ENCODE data around the gene DIP2C.

The DIP2C gene

DNA sequence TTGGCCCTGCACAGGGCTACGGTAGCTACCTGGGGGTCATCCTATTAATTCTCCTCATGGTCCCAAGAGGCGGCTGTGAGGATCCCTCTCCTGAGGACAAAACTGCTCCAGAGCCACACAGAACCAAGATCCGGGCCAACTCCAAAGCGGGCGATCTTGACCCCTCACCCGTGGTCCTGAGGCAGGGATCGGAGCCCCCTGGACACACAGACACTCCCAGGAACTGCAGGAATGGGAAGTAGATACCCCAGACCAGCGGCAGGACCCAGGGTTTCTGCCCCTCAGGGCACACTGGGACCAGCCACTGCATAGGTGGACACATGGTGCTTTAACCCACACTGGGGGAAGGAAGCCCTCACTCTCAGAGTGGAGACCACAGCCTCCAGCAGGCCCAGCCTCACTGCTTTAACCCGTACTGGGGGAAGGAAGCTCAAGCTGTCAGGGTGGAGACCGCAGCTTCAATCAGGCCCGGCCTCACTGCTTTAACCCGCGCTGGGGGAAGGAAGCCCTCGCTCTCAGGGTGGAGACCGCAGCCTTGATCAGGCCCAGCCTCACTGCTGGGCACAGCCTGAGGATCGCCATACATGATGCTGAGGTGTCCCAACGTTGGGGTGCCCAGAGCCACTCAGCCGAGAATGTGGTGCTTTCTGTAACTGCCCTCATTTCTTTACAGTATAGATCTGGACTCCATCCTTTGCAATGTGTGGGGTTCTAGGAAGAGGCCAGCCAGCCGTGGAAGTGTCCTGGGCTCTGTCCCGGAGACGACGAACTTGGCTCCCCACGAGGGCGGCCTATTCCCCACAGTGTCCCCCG, 60.1 kb downstream of the DIP2C start:
- DNase-seq = no peak
- Mint-ChIP-seq H3K9me3 (no peaks in the 10 kb centered on the region), H3K4me3 (no peak overlapping the region), H3K27me3 (peaks cover 28% of the 10 kb centered on the region), H3K36me3 (no peaks in the 10 kb centered on the region), H3K27ac (no peak overlapping the region), H3K4me1 (peaks cover 7% of the 10 kb centered on the region)
- CTCF ChIA-PET = interaction anchor here (1.1 kb wide), 1 partner anchor 156 kb away, joined by 3 read pairs; no protein-coding TSS in a partner anchor

- Mint-ChIP-seq H3K27ac (peak overlapping the region; percentile 45), H3K4me3 (no peak overlapping the region), H3K36me3 (no peaks in the 10 kb centered on the region), H3K4me1 (peaks cover 7% of the 10 kb centered on the region), H3K27me3 (peaks cover 37% of the 10 kb centered on the region), H3K9me3 (no peaks in the 10 kb centered on the region)
- DNase-seq = no peak
- CTCF ChIA-PET = interaction anchor here (1.1 kb wide), 1 partner anchor 157 kb away, joined by 3 read pairs; no protein-coding TSS in a partner anchor
Observed at GRCh38 chr10:628386-629045, 61.0 kb downstream of the DIP2C start.

GRCh38 chr10:627032-627992, 62.2 kb downstream of the DIP2C start:
- H3K36me3 Mint-ChIP-seq = no peaks in the 10 kb centered on the region
- no peak overlapping the region for H3K4me3 Mint-ChIP-seq
- H3K4me1 Mint-ChIP-seq = peaks cover 7% of the 10 kb centered on the region
- CTCF ChIA-PET = no interaction called here
- no peak overlapping the region for H3K27ac Mint-ChIP-seq
- DNase-seq = no peak
- H3K9me3 Mint-ChIP-seq = no peaks in the 10 kb centered on the region
- peaks cover 37% of the 10 kb centered on the region for H3K27me3 Mint-ChIP-seq

- Mint-ChIP-seq H3K4me1 (peaks cover 7% of the 10 kb centered on the region), H3K27ac (no peak overlapping the region), H3K36me3 (no peaks in the 10 kb centered on the region), H3K27me3 (peaks cover 48% of the 10 kb centered on the region), H3K9me3 (no peaks in the 10 kb centered on the region), H3K4me3 (no peak overlapping the region)
- DNase-seq = no peak
- CTCF ChIA-PET = no interaction called here
Observed at GRCh38 chr10:625751-626711, 63.4 kb downstream of the DIP2C start.

DNA sequence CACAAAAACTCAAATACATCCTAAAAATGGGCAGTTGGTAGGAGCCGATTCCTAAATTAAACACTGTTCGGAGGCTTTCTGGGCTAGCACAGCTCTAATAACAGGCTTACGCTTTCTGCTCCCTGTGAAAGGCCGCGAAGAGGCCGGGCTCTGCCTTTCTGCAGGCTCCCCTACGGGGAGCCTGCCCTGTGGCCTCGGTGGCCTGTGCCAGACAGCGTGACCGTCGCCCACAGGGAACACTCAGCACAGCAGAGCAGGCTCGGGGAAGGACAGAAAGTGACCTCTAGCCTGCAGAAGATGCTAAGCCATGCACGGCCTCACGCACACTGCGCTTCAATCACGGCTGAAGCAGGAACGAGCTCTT, 64.2 kb downstream of the DIP2C start:
- Mint-ChIP-seq H3K4me3 (no peak overlapping the region), H3K27ac (no peak overlapping the region), H3K27me3 (peaks cover 53% of the 10 kb centered on the region), H3K9me3 (no peaks in the 10 kb centered on the region), H3K4me1 (peaks cover 7% of the 10 kb centered on the region), H3K36me3 (no peaks in the 10 kb centered on the region)
- CTCF ChIA-PET = no interaction called here
- no peak for DNase-seq

GRCh38 chr10:624605-625332, 64.7 kb downstream of the DIP2C start:
- H3K36me3 Mint-ChIP-seq = no peaks in the 10 kb centered on the region

GRCh38 chr10:624312-624604, 65.2 kb downstream of the DIP2C start:
- CTCF ChIA-PET = interaction anchor here (0.5 kb wide), 1 partner anchor 174 kb away, joined by 3 read pairs; no protein-coding TSS in a partner anchor
- no peak for DNase-seq
- H3K4me3 Mint-ChIP-seq = no peak overlapping the region
- H3K36me3 Mint-ChIP-seq = no peaks in the 10 kb centered on the region
- peaks cover 51% of the 10 kb centered on the region for H3K27me3 Mint-ChIP-seq
- no peak overlapping the region for H3K27ac Mint-ChIP-seq
- no peaks in the 10 kb centered on the region for H3K9me3 Mint-ChIP-seq
- H3K4me1 Mint-ChIP-seq = peaks cover 5% of the 10 kb centered on the region

More at GRCh38 chr10:624605-625332, 64.7 kb downstream of the DIP2C start:
- H3K9me3 Mint-ChIP-seq = no peaks in the 10 kb centered on the region
- peak overlapping the region; percentile 62 for H3K27ac Mint-ChIP-seq
- CTCF ChIA-PET = interaction anchor here (0.5 kb wide), 1 partner anchor 175 kb away, joined by 3 read pairs; no protein-coding TSS in a partner anchor
- H3K4me1 Mint-ChIP-seq = peaks cover 6% of the 10 kb centered on the region
- no peak for DNase-seq
- no peak overlapping the region for H3K4me3 Mint-ChIP-seq
- peaks cover 56% of the 10 kb centered on the region for H3K27me3 Mint-ChIP-seq

GRCh38 chr10:623477-624311, 65.8 kb downstream of the DIP2C start:
- Mint-ChIP-seq H3K27me3 (peaks cover 48% of the 10 kb centered on the region), H3K27ac (no peak overlapping the region)

DNA sequence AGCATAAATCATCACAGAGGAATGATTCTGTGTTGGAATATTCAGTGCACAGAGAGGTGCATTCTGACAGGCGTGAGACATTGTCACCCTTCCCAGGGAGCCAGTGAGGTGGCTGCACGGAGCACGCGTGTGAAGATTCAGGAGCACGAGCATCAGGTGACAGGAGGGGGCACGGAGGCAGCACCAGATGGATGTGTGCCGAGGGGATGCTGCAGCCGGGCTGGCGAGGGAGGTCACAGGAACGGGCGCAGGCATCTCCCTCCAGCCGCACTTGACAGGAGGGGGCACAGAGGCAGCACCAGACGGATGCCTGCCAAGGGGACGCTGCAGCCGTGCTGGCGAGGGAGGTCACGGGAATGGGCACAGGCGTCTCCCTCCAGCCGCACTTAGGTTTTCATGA, 66.5 kb downstream of the DIP2C start:
- H3K27ac Mint-ChIP-seq = no peak overlapping the region
- no peaks in the 10 kb centered on the region for H3K36me3 Mint-ChIP-seq
- DNase-seq = no peak
- peaks cover 44% of the 10 kb centered on the region for H3K27me3 Mint-ChIP-seq
- CTCF ChIA-PET = no interaction called here
- H3K4me3 Mint-ChIP-seq = no peak overlapping the region
- H3K4me1 Mint-ChIP-seq = peaks cover 3% of the 10 kb centered on the region
- H3K9me3 Mint-ChIP-seq = no peaks in the 10 kb centered on the region

More at GRCh38 chr10:623477-624311, 65.8 kb downstream of the DIP2C start:
- Mint-ChIP-seq H3K9me3 (no peaks in the 10 kb centered on the region), H3K36me3 (no peaks in the 10 kb centered on the region), H3K4me3 (no peak overlapping the region), H3K4me1 (peaks cover 3% of the 10 kb centered on the region)
- CTCF ChIA-PET = interaction anchor here (0.5 kb wide), 1 partner anchor 174 kb away, joined by 3 read pairs; no protein-coding TSS in a partner anchor
- DNase-seq = no peak

- no peak for DNase-seq
- peaks cover 44% of the 10 kb centered on the region for H3K27me3 Mint-ChIP-seq
- no peaks in the 10 kb centered on the region for H3K36me3 Mint-ChIP-seq
- no peaks in the 10 kb centered on the region for H3K9me3 Mint-ChIP-seq
- CTCF ChIA-PET = no interaction called here
- H3K4me1 Mint-ChIP-seq = peaks cover 3% of the 10 kb centered on the region
- H3K27ac Mint-ChIP-seq = no peak overlapping the region
- H3K4me3 Mint-ChIP-seq = no peak overlapping the region
Observed at GRCh38 chr10:621981-622740, 67.3 kb downstream of the DIP2C start.

GRCh38 chr10:621513-621912, 68.0 kb downstream of the DIP2C start:
- H3K4me1 Mint-ChIP-seq = peaks cover 3% of the 10 kb centered on the region
- CTCF ChIA-PET = no interaction called here
- no peak for DNase-seq
- peaks cover 40% of the 10 kb centered on the region for H3K27me3 Mint-ChIP-seq
- no peak overlapping the region for H3K4me3 Mint-ChIP-seq
- H3K9me3 Mint-ChIP-seq = no peaks in the 10 kb centered on the region
- H3K27ac Mint-ChIP-seq = no peak overlapping the region
- H3K36me3 Mint-ChIP-seq = no peaks in the 10 kb centered on the region

DNA sequence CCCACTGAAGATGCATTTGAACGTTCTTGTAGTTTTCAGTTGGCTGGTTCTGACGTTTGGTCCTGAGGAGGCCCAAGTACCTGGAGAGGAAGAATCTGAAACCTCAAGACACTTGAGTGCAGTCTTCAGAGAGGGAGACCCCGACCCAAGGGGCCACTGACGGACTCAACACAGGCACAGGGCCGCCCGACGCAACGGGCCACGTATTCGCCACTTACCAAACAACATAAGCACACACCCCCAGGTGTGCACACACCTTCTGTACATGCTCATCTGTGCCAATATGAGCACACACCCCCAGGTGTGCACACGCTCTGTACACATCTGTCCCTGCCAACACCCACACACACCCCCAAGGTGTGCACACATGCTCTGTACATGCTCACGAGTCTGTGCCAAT, 68.5 kb downstream of the DIP2C start:
- Mint-ChIP-seq H3K27me3 (peaks cover 38% of the 10 kb centered on the region), H3K9me3 (no peaks in the 10 kb centered on the region), H3K4me3 (no peak overlapping the region), H3K36me3 (no peaks in the 10 kb centered on the region), H3K27ac (no peak overlapping the region), H3K4me1 (peaks cover 3% of the 10 kb centered on the region)
- CTCF ChIA-PET = no interaction called here
- DNase-seq = no peak

All from activated naive CD4-positive, alpha-beta T cell treated with anti-CD3 and anti-CD28 coated beads, Interleukin-2, amount 10 ng/mL, durations not matched to agents 7 days and 5 days (primary cell).